Keratinocyte (primary cell): ENCODE results near the gene PSMB7. TPM values are rescaled to one million over a fixed set of nuclear protein-coding genes. Genes with fewer than 3 reads are reported as not detected.

Source experiments
- DNase-seq: peaks from one replicate; pipeline ENCODE4 v3.0.0-alpha.2; 2011; ENCODE audit warnings: low read depth, missing footprints, low spot score
- FAIRE-seq: peaks from 2 replicates; lab custom pipeline; 2011; peaks lifted over from hg19 to GRCh38; lab: Jason Lieb, UNC
- H2AFZ ChIP-seq: 2 replicates; pipeline ENCODE4 v1.6.0; 2012; ENCODE audit warnings: low read length, control low read depth, inconsistent platforms; ENCODE audit not compliant: control insufficient read depth
- H3K27ac ChIP-seq: 2 replicates; pipeline ENCODE4 v1.5.1; 2011; ENCODE audit warnings: low read length; ENCODE audit not compliant: control insufficient read depth, insufficient read depth
- H3K27me3 ChIP-seq: 3 replicates; pipeline ENCODE4 v1.6.0; 2011; ENCODE audit warnings: low read length; ENCODE audit not compliant: control insufficient read depth, insufficient read depth; ENCODE audit errors: extremely low read depth
- H3K36me3 ChIP-seq, 2 experiments: 2 replicates in 1 of 2; 3 replicates in 1 of 2; pipeline ENCODE4 v1.5.1; 2011; ENCODE audit warnings: low read length in 2 of 2, mild to moderate bottlenecking in 1 of 2; ENCODE audit not compliant: control insufficient read depth in 2 of 2, insufficient read depth in 2 of 2; ENCODE audit errors: extremely low read depth in 1 of 2
- H3K4me1 ChIP-seq: 3 replicates; pipeline ENCODE4 v1.5.1; 2011; ENCODE audit warnings: low read length; ENCODE audit not compliant: control insufficient read depth, insufficient read depth; ENCODE audit errors: extremely low read depth
- H3K4me2 ChIP-seq: 3 replicates; pipeline ENCODE4 v1.6.0; 2011; ENCODE audit warnings: low read depth, low read length; ENCODE audit not compliant: control insufficient read depth, insufficient read depth; ENCODE audit errors: extremely low read depth
- H3K4me3 ChIP-seq, 3 experiments: fragments of 200-600 bp in 1 of 3; sonication (generic) in 1 of 3; 2 replicates in 2 of 3; 3 replicates in 1 of 3; pipeline ENCODE4 v1.5.1; 2011 to 2016; ENCODE audit warnings: low read length in 3 of 3, mild to moderate bottlenecking in 3 of 3, control low read depth in 2 of 3, inconsistent platforms in 1 of 3, low read depth in 1 of 3, mixed read lengths in 1 of 3, mixed run types in 1 of 3, moderate library complexity in 1 of 3; ENCODE audit not compliant: control insufficient read depth in 2 of 3, insufficient read depth in 2 of 3; ENCODE audit errors: extremely low read depth in 1 of 3
- H3K79me2 ChIP-seq: 2 replicates; pipeline ENCODE4 v1.6.0; 2012; ENCODE audit warnings: low read length; ENCODE audit not compliant: control insufficient read depth, insufficient read depth
- H3K9ac ChIP-seq: 3 replicates; pipeline ENCODE4 v1.6.0; 2011; ENCODE audit warnings: low read length; ENCODE audit not compliant: control insufficient read depth, insufficient read depth; ENCODE audit errors: extremely low read depth
- H3K9me1 ChIP-seq: 3 replicates; pipeline ENCODE4 v1.6.0; 2011; ENCODE audit warnings: low read length; ENCODE audit not compliant: control insufficient read depth, insufficient read depth; ENCODE audit errors: extremely low read depth
- H3K9me3 ChIP-seq: 2 replicates; pipeline ENCODE4 v1.5.1; 2012; ENCODE audit warnings: low read depth, low read length; ENCODE audit not compliant: control insufficient read depth
- H4K20me1 ChIP-seq: 3 replicates; pipeline ENCODE4 v1.6.0; 2011; ENCODE audit warnings: low read length; ENCODE audit not compliant: control insufficient read depth, insufficient read depth; ENCODE audit errors: extremely low read depth
- EZH2 ChIP-seq: IDR thresholded peaks from one replicate; pipeline ENCODE4 v1.6.1; 2012; ENCODE audit warnings: inconsistent platforms, mild to moderate bottlenecking, low read length, moderate library complexity
- dilution Hi-C: fragments of 300-500 bp; cut with MboI; formaldehyde crosslinking; loops from one replicate; pipeline ENCODE4 v1.7.0; 2020; ENCODE audit warnings: low sequenced_read_pairs; ENCODE audit not compliant: extremely low pct_ligation_motif_present
- polyA plus RNA-seq, 5 experiments: library from polyadenylated mRNA; depleted of rRNA in 3 of 5; stranded (reverse) in 3 of 5; stranded (forward) in 1 of 5; unstranded in 1 of 5; fragments of >200 nt; gene quantifications; 1 replicate in 1 of 5; 2 replicates in 3 of 5; 3 replicates in 1 of 5; pipeline versions ENCODE4 v1.2.1 to v1.2.3, GENCODE V29; 2011 to 2012; ENCODE audit warnings: missing spikeins in 2 of 5, low read depth in 1 of 5, low replicate concordance in 1 of 5
- TF ChIP-seq, protein P1 (sequence below), 3 experiments: IDR thresholded peaks in 1 of 3; conservative IDR thresholded peaks in 1 of 3; optimal IDR thresholded peaks in 1 of 3; 2 replicates in 2 of 3; 3 replicates in 1 of 3; pipeline versions ENCODE3 to v1.5.1; 2011; ENCODE audit warnings: low read length in 3 of 3, mild to moderate bottlenecking in 3 of 3, moderate library complexity in 2 of 3, control low read depth in 1 of 3, inconsistent platforms in 1 of 3; ENCODE audit not compliant: insufficient read depth in 2 of 3; ENCODE audit errors: extremely low read depth in 1 of 3

The PSMB7 gene
- polyA plus RNA-seq, 1 donor (not counting 4 experiments of a cell fraction or from before 2014, with no cell fraction given), result 388 TPM

GRCh38 chr9:124351672-124352468 lies 63.4 kb downstream of the PSMB7 start:
- H3K9me1 ChIP-seq, result peaks cover 2% of the 10 kb centered on the region
- H3K4me2 ChIP-seq, result no peak overlapping the region
- peaks cover 16% of the 10 kb centered on the region for H4K20me1 ChIP-seq
- no peaks in the 10 kb centered on the region for H3K27me3 ChIP-seq
- no peak overlapping the region for H3K27ac ChIP-seq
- FAIRE-seq (no peak), DNase-seq (no peak)
- H3K4me1 ChIP-seq, result no peaks in the 10 kb centered on the region
- TF ChIP-seq, protein P1, sequence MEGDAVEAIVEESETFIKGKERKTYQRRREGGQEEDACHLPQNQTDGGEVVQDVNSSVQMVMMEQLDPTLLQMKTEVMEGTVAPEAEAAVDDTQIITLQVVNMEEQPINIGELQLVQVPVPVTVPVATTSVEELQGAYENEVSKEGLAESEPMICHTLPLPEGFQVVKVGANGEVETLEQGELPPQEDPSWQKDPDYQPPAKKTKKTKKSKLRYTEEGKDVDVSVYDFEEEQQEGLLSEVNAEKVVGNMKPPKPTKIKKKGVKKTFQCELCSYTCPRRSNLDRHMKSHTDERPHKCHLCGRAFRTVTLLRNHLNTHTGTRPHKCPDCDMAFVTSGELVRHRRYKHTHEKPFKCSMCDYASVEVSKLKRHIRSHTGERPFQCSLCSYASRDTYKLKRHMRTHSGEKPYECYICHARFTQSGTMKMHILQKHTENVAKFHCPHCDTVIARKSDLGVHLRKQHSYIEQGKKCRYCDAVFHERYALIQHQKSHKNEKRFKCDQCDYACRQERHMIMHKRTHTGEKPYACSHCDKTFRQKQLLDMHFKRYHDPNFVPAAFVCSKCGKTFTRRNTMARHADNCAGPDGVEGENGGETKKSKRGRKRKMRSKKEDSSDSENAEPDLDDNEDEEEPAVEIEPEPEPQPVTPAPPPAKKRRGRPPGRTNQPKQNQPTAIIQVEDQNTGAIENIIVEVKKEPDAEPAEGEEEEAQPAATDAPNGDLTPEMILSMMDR (optimal IDR thresholded peaks at IDR 0.05 in 1 of 3, IDR thresholded peaks at IDR 0.05 in 1 of 3, conservative IDR thresholded peaks at IDR 0.05 in 1 of 3; ENCODE audit: extremely low read depth in 1 of 3, insufficient read depth in 2 of 3, low read length in 3 of 3), result no peak
- no peak for TF ChIP-seq EZH2
- dilution Hi-C loops, result no loop called here
- no peak overlapping the region for H3K9ac ChIP-seq
- no peak overlapping the region for H2AFZ ChIP-seq
- H3K4me3 ChIP-seq, result no peak overlapping the region
- H3K36me3 ChIP-seq, result peaks cover 59 to 63% of the 10 kb centered on the region in 2 experiments
- no peaks in the 10 kb centered on the region for H3K9me3 ChIP-seq
- peaks cover 20% of the 10 kb centered on the region for H3K79me2 ChIP-seq

GRCh38 chr9:124350494-124351263 lies 64.6 kb downstream of the PSMB7 start:
- H3K36me3 ChIP-seq, result peaks cover 56 to 59% of the 10 kb centered on the region in 2 experiments
- H3K4me3 ChIP-seq, result no peak overlapping the region
- H3K9me3 ChIP-seq, result no peaks in the 10 kb centered on the region
- no peaks in the 10 kb centered on the region for H3K27me3 ChIP-seq
- H3K4me1 ChIP-seq, result no peaks in the 10 kb centered on the region
- peaks cover 11% of the 10 kb centered on the region for H3K79me2 ChIP-seq
- H3K4me2 ChIP-seq, result no peak overlapping the region
- H2AFZ ChIP-seq, result no peak overlapping the region
- H3K9ac ChIP-seq, result no peak overlapping the region
- dilution Hi-C loops, result no loop called here
- no peak for FAIRE-seq
- no peak overlapping the region for H3K27ac ChIP-seq
- peaks cover 2% of the 10 kb centered on the region for H3K9me1 ChIP-seq
- H4K20me1 ChIP-seq, result peaks cover 14% of the 10 kb centered on the region
- DNase-seq, result no peak
- TF ChIP-seq EZH2, result no peak
- TF ChIP-seq, protein P1 (optimal IDR thresholded peaks at IDR 0.05 in 1 of 3, IDR thresholded peaks at IDR 0.05 in 1 of 3, conservative IDR thresholded peaks at IDR 0.05 in 1 of 3; ENCODE audit: extremely low read depth in 1 of 3, insufficient read depth in 2 of 3, low read length in 3 of 3), result no peak
